Measurements from ENCODE around the gene GPR78. TPM values are rescaled to one million over a fixed set of nuclear protein-coding genes. Genes with fewer than 3 reads are reported as not detected.

Gene GPR78
- total RNA-seq, 1 experiment from 2014 or later, result not detected

DNA sequence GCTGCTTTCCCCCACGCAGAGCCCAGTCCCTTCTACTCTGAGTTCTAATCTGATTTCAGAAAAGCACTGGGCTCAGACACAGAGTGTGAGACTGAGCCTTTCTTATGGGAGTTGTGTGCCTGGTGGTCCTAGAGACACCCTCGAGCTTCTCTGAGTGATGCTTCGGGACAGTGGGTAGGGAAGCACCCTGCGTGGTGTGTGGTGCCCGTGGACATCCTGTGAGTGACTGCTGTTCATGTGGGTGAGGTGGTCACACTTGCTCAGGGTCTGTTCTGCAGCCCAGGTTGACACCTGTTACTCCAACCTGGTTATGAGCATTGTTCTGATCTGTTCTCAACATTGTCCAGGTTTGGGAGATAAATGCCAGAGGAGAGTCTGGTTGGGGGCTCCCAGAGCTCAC lies 6.1 kb downstream of the GPR78 start:
- no peaks in the 10 kb centered on the region for H3K9me3 ChIP-seq (ENCODE audit: control insufficient read depth, insufficient read depth, low read depth, low read length)
- DNase-seq (ENCODE audit: low read depth, low spot score), result no peak
- ATAC-seq, result no peak
- TF ChIP-seq TCF7L2 (IDR thresholded peaks at IDR 0.05; ENCODE audit: low read depth, low read length), result no peak
- TF ChIP-seq, protein P1, sequence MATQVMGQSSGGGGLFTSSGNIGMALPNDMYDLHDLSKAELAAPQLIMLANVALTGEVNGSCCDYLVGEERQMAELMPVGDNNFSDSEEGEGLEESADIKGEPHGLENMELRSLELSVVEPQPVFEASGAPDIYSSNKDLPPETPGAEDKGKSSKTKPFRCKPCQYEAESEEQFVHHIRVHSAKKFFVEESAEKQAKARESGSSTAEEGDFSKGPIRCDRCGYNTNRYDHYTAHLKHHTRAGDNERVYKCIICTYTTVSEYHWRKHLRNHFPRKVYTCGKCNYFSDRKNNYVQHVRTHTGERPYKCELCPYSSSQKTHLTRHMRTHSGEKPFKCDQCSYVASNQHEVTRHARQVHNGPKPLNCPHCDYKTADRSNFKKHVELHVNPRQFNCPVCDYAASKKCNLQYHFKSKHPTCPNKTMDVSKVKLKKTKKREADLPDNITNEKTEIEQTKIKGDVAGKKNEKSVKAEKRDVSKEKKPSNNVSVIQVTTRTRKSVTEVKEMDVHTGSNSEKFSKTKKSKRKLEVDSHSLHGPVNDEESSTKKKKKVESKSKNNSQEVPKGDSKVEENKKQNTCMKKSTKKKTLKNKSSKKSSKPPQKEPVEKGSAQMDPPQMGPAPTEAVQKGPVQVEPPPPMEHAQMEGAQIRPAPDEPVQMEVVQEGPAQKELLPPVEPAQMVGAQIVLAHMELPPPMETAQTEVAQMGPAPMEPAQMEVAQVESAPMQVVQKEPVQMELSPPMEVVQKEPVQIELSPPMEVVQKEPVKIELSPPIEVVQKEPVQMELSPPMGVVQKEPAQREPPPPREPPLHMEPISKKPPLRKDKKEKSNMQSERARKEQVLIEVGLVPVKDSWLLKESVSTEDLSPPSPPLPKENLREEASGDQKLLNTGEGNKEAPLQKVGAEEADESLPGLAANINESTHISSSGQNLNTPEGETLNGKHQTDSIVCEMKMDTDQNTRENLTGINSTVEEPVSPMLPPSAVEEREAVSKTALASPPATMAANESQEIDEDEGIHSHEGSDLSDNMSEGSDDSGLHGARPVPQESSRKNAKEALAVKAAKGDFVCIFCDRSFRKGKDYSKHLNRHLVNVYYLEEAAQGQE (IDR thresholded peaks at IDR 0.05; ENCODE audit: insufficient read depth in 1 of 2, low read depth in 2 of 2, low read length in 1 of 2), result no peak
- no peak for TF ChIP-seq POLR2AphosphoS5 (IDR thresholded peaks at IDR 0.05; ENCODE audit: low read depth, low read length)
- TF ChIP-seq CTCF (IDR thresholded peaks at IDR 0.05), result no peak
- TF ChIP-seq SIN3A (IDR thresholded peaks at IDR 0.05; ENCODE audit: borderline replicate concordance, insufficient read depth, low read depth, low read length), result no peak
- in situ Hi-C loops (cut with HindIII; ENCODE audit: low pct_unique_long_range_greater_than_20kb, low sequenced_read_pairs) (no loop called here), intact Hi-C loops (cut with micrococcal nuclease; ENCODE audit: unreplicated experiment) (no loop called here)
- peaks cover 2% of the 10 kb centered on the region; the same call in 1 of the 2 replicates for H3K27me3 ChIP-seq (ENCODE audit: control insufficient read depth, insufficient read depth, low read length)
- CTCF ChIA-PET, result interaction anchor here (0.6 kb wide), 1 partner anchor 115 kb away, joined by 4 read pairs; no protein-coding TSS in a partner anchor
- no peaks in the 10 kb centered on the region for H3K4me1 ChIP-seq (ENCODE audit: control insufficient read depth, insufficient read depth, low read length)
- BruUV-seq (replicated peaks), result no TSS peak
- no peak overlapping the region for H3K4me3 ChIP-seq (ENCODE audit: low read depth in 2 of 2, low read length in 2 of 2)
- H3K36me3 ChIP-seq (ENCODE audit: control insufficient read depth, insufficient read depth, low read length), result no peaks in the 10 kb centered on the region
- H3K27ac ChIP-seq (ENCODE audit: low read length), result no peak overlapping the region
- POLR2A ChIA-PET, result no interaction called here

- ATAC-seq (peak; percentile 72), DNase-seq (ENCODE audit: low read depth, low spot score) (no peak)
- peaks cover 2% of the 10 kb centered on the region; the same call in 1 of the 2 replicates for H3K27me3 ChIP-seq (ENCODE audit: control insufficient read depth, insufficient read depth, low read length)
Observed at GRCh38 chr4:8586671-8587468, 6.7 kb downstream of the GPR78 start.

More at GRCh38 chr4:8586671-8587468, 6.7 kb downstream of the GPR78 start:
- no peak overlapping the region for H3K4me3 ChIP-seq (ENCODE audit: low read depth in 2 of 2, low read length in 2 of 2)
- H3K36me3 ChIP-seq (ENCODE audit: control insufficient read depth, insufficient read depth, low read length), result no peaks in the 10 kb centered on the region
- no peak for TF ChIP-seq SIN3A (IDR thresholded peaks at IDR 0.05; ENCODE audit: borderline replicate concordance, insufficient read depth, low read depth, low read length)
- no peak for TF ChIP-seq POLR2AphosphoS5 (IDR thresholded peaks at IDR 0.05; ENCODE audit: low read depth, low read length)
- TF ChIP-seq, protein P1 (IDR thresholded peaks at IDR 0.05; ENCODE audit: insufficient read depth in 1 of 2, low read depth in 2 of 2, low read length in 1 of 2), result no peak
- TF ChIP-seq TCF7L2 (IDR thresholded peaks at IDR 0.05; ENCODE audit: low read depth, low read length), result no peak
- peak; percentile 63 for TF ChIP-seq CTCF (IDR thresholded peaks at IDR 0.05)
- in situ Hi-C loops (cut with HindIII; ENCODE audit: low pct_unique_long_range_greater_than_20kb, low sequenced_read_pairs) (no loop called here), intact Hi-C loops (cut with micrococcal nuclease; ENCODE audit: unreplicated experiment) (no loop called here)
- POLR2A ChIA-PET, result no interaction called here
- no TSS peak for BruUV-seq (replicated peaks)
- H3K27ac ChIP-seq (ENCODE audit: low read length), result no peak overlapping the region
- no peaks in the 10 kb centered on the region for H3K4me1 ChIP-seq (ENCODE audit: control insufficient read depth, insufficient read depth, low read length)
- H3K9me3 ChIP-seq (ENCODE audit: control insufficient read depth, insufficient read depth, low read depth, low read length), result no peaks in the 10 kb centered on the region
- CTCF ChIA-PET, result interaction anchor here (0.6 kb wide), 1 partner anchor 115 kb away, joined by 4 read pairs; no protein-coding TSS in a partner anchor
